Left lung (tissue), 10 donors: ENCODE data around the gene RAB15. TPM values are rescaled to one million over a fixed set of nuclear protein-coding genes. Genes with fewer than 3 reads are reported as not detected.
A peak's percentile ranks its signal among the peaks of the same experiment; 100 is the strongest.

ENCODE experiments used
- ATAC-seq: fragments of 200-7000 bp; cut with Tn5 transposase; one replicate; pipeline ENCODE4 v1.9.1; 2020; ENCODE audit warnings: moderate library complexity
- DNase-seq, 4 donors: peaks; one replicate each; pipeline ENCODE4 v3.0.0-alpha.2; 2013 to 2020
- H3K27ac ChIP-seq, 2 donors: fragments of 200-600 bp; sonication (generic) in 1 of 2; one replicate each; pipeline versions ENCODE4 v1.5.0 to v1.8.0; 2020 to 2021
- H3K27me3 ChIP-seq, 2 donors: fragments of 200-600 bp; sonication (generic) in 1 of 2; one replicate each; pipeline versions ENCODE4 v1.5.0 to v1.8.0; 2020 to 2021
- H3K36me3 ChIP-seq, 2 donors: fragments of 200-600 bp; sonication (generic) in 1 of 2; one replicate each; pipeline versions ENCODE4 v1.5.0 to v1.8.0; 2020 to 2021
- H3K4me1 ChIP-seq, 2 donors: fragments of 200-600 bp; one replicate each; pipeline ENCODE4 v1.8.0; 2021
- H3K4me3 ChIP-seq, 2 donors: fragments of 200-600 bp; sonication (generic) in 1 of 2; one replicate each; pipeline versions ENCODE4 v1.5.0 to v1.8.0; 2020 to 2021; ENCODE audit warnings: mild to moderate bottlenecking in 1 of 2
- H3K9me3 ChIP-seq, 2 donors: fragments of 200-600 bp; sonication (generic) in 1 of 2; one replicate each; pipeline versions ENCODE4 v1.5.0 to v1.8.0; 2020 to 2021
- intact Hi-C, 2 donors: fragments of 100-400 bp; cut with DNase I; formaldehyde crosslinking; loops; one replicate each; pipeline versions ENCODE4 v1.11.2 to v1.14.2; 2022
- polyA plus RNA-seq, 6 donors: library from polyadenylated mRNA; unstranded; fragments of 120-200 nt; gene quantifications; one replicate each; pipeline ENCODE4 v1.2.1, GENCODE V29; 2013; ENCODE audit not compliant: insufficient read length in 6 of 6
- total RNA-seq, 2 donors: library from RNA; stranded (reverse); fragmentation: NEBNext Ultra II Directional; extraction: Animal tissue kit (Norgen Biotek cat#: 25700); gene quantifications; one replicate each; pipeline ENCODE4 v1.2.1, GENCODE V29; 2021
- TF ChIP-seq, protein P1 (sequence below), 2 donors: fragments of 200-600 bp; sonication (generic) in 1 of 2; IDR thresholded peaks; one replicate each; pipeline versions ENCODE4 v1.5.0 to v1.8.0; 2021; ENCODE audit warnings: antibody characterized with exemption in 2 of 2
- donor health status: DM: no; HTN: yes; CAD: no.
- donor health status: DM: no; HTN: no; CAD: no.

The RAB15 gene
- total and polyA plus RNA-seq, 8 donors = 21.8 to 36.6 (median 30.7) TPM

DNA sequence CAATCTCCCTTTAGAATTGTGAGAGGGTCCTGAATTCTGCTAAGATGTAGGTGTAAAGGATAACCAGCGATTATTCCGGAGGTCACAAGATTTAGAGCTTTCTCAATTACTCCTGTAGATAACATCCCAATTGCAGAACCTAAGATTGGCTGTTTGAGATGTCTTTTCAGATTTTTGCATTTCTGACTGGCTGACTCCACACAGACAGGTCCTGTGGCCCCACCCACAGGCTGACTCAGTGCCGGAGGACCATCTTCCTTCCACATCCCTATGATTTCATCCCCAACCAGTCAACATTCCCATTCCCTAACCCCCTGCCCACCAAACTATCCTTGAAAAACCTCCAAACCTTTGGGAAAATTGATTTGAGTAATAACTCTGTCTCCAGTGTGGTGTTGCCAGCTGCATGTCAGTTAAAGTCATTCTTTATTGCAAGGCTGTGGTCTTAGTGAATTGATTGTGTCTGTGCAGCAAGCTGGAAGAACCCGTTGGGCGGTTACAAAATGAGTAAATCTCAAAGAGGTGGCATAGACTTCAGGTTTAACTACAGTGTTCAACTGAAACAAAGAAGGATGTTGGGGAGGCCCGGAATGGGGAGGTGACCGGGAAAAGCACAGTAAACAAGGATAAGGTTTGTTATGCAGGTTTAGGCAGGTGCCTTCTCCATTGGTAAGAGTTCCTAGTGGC is 25.1 kb upstream of the RAB15 start:
- Histone ChIP-seq H3K9me3 (no peaks in the 10 kb centered on the region), H3K27ac (no peak overlapping the region), H3K4me1 (peaks cover 0 to 19% of the 10 kb centered on the region in 2 donors), H3K36me3 (no peaks in the 10 kb centered on the region), H3K4me3 (no peak overlapping the region), H3K27me3 (no peaks in the 10 kb centered on the region)
- TF ChIP-seq, protein P1, sequence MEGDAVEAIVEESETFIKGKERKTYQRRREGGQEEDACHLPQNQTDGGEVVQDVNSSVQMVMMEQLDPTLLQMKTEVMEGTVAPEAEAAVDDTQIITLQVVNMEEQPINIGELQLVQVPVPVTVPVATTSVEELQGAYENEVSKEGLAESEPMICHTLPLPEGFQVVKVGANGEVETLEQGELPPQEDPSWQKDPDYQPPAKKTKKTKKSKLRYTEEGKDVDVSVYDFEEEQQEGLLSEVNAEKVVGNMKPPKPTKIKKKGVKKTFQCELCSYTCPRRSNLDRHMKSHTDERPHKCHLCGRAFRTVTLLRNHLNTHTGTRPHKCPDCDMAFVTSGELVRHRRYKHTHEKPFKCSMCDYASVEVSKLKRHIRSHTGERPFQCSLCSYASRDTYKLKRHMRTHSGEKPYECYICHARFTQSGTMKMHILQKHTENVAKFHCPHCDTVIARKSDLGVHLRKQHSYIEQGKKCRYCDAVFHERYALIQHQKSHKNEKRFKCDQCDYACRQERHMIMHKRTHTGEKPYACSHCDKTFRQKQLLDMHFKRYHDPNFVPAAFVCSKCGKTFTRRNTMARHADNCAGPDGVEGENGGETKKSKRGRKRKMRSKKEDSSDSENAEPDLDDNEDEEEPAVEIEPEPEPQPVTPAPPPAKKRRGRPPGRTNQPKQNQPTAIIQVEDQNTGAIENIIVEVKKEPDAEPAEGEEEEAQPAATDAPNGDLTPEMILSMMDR (IDR thresholded peaks at IDR 0.05) = no peak
- DNase-seq (no peak), ATAC-seq (no peak)
- intact Hi-C loops = no loop called here

DNA sequence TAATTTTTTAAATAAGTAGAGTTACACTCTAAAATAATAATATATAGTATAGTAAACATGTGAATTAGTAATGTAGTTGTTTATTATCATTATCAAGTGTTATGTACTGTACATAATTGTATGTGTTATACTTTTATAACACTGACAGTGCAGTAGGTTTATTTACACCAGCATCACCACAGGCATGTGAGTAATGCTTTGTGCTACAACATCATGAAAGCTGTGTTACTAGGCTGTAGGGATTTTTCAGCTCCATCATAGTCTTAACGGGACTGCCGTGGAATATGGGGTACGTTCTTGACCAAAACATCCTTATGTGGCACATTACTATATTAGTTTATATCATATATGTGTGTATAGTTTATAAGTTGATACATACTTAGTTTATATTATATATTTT is 23.2 kb upstream of the RAB15 start:
- H3K4me3 ChIP-seq = no peak overlapping the region
- no peaks in the 10 kb centered on the region for H3K36me3 ChIP-seq
- DNase-seq = no peak
- H3K9me3 ChIP-seq = no peaks in the 10 kb centered on the region
- peaks cover 0 to 34% of the 10 kb centered on the region in 2 donors for H3K4me1 ChIP-seq
- H3K27me3 ChIP-seq = no peaks in the 10 kb centered on the region
- H3K27ac ChIP-seq = no peak overlapping the region
- intact Hi-C loops = no loop called here
- TF ChIP-seq, protein P1 (IDR thresholded peaks at IDR 0.05) = no peak
- no peak for ATAC-seq

DNA sequence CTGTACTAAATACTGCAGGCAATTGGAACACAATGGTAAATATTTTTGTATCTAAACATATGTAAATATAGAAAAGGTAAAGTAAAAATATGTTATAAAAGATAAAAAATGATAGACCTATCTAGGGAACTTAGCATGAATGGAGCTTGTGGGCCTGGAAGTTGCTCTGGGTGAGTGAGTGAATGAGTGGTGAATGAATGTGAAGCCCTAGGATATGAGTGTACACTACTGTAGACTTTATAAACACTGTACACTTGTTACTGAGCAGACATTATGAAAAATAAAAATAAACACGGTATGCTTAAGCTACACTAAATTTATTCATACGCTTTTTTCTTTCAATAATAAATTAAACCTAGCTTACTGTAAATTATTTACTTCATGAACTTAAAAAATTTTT is 22.4 kb upstream of the RAB15 start:
- no peak for ATAC-seq
- TF ChIP-seq, protein P1 (IDR thresholded peaks at IDR 0.05) = no peak
- DNase-seq = no peak
- no peaks in the 10 kb centered on the region for H3K36me3 ChIP-seq
- peak overlapping the region in 1 of 2 donors; percentile 77 for H3K27ac ChIP-seq
- no peaks in the 10 kb centered on the region for H3K27me3 ChIP-seq
- H3K4me3 ChIP-seq = no peak overlapping the region
- intact Hi-C loops = no loop called here
- no peaks in the 10 kb centered on the region for H3K9me3 ChIP-seq
- peaks cover 0 to 41% of the 10 kb centered on the region in 2 donors for H3K4me1 ChIP-seq

DNA sequence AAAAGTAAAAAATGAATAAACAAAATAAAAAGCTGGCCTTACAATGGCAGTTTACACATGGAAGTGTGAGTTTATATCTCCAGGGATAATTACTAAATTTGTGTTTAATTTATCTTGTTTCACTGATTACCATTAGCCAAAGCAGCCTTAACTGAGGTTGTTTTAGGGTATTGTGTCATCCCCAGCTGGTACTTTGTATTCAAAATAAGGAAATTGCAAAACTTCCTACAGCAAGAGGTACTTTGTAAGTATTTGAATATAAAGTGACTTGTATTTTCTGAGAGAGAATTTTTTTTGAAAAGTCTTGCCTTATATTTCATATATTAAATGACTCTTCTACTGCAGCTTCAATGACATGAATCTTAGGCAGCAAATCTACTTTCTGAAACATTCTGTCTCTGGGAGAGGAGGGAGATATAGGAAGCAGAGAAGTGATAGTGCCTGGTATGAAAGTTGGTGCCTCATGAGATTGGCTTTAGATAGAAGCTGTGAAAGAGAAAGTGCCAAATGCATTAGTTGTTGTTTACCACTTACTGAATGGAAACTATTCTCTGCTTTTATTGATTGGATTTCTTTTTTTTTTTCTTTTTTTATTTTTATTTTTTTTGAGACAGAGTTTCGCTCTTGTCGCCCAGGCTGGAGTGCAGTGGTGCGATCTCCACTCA is 21.3 kb upstream of the RAB15 start:
- DNase-seq (no peak), ATAC-seq (peak; percentile 22)
- no peak overlapping the region for H3K4me3 ChIP-seq
- H3K9me3 ChIP-seq = no peaks in the 10 kb centered on the region
- no peaks in the 10 kb centered on the region for H3K36me3 ChIP-seq
- H3K27ac ChIP-seq = peak overlapping the region in 1 of 2 donors; percentile 77
- TF ChIP-seq, protein P1 (IDR thresholded peaks at IDR 0.05) = no peak
- intact Hi-C loops = no loop called here
- H3K4me1 ChIP-seq = peaks cover 2 to 46% of the 10 kb centered on the region in 2 donors
- no peaks in the 10 kb centered on the region for H3K27me3 ChIP-seq

DNA sequence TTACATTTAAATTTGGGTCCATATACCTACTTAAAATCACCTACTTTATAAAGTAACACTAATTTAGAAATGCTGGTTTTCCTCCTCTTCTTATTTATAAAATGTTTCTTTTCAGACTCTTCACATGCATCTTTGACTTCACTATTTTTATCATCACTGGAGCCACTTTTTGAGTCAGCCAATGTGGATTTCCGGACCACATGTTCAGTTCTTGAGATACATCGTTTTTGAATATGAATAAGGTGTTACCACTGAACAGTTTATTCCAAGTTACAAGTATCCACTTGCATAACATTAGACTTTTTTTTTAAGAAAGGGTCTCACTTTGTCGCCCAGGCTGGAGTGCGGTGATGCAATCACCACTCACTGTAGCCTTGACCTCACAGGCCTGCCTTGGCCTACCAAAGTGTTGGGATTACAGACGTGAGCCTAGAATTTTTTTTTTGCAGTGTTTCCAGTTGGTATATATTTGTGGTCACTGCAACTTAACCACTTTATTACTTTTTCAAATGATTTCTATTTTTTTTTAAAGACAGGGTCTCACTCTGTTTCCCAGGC is 20.3 kb upstream of the RAB15 start:
- DNase-seq (no peak), ATAC-seq (peak; percentile 55)
- intact Hi-C loops = no loop called here
- no peaks in the 10 kb centered on the region for H3K36me3 ChIP-seq
- peaks cover 12 to 56% of the 10 kb centered on the region in 2 donors for H3K4me1 ChIP-seq
- H3K4me3 ChIP-seq = no peak overlapping the region
- no peaks in the 10 kb centered on the region for H3K27me3 ChIP-seq
- peak overlapping the region in 1 of 2 donors; percentile 77 for H3K27ac ChIP-seq
- TF ChIP-seq, protein P1 (IDR thresholded peaks at IDR 0.05) = no peak
- H3K9me3 ChIP-seq = no peaks in the 10 kb centered on the region
